Smooth muscle cell (in vitro differentiated cells): ENCODE measurements around the gene PLXNC1. TPM values are rescaled to one million over a fixed set of nuclear protein-coding genes. Genes with fewer than 3 reads are reported as not detected.

Source experiments
- DNase-seq: peaks from one replicate; lab custom pipeline; 2025; ENCODE audit not compliant: unreplicated experiment; lab: John Stamatoyannopoulos, UW
- H2AFZ ChIP-seq: fragments of 200-600 bp; sonication (generic); 2 replicates; pipeline ENCODE4 v1.6.0; 2016; ENCODE audit warnings: antibody characterized with exemption, low read depth, mild to moderate bottlenecking
- H3F3A ChIP-seq: fragments of 200-600 bp; sonication (generic); 2 replicates; pipeline ENCODE4 v1.6.0; 2017; ENCODE audit warnings: antibody characterized with exemption, low read depth
- H3K27ac ChIP-seq: fragments of 200-600 bp; sonication (generic); 2 replicates; pipeline ENCODE4 v1.5.1; 2016; ENCODE audit warnings: low read depth, mild to moderate bottlenecking
- H3K27me3 ChIP-seq: fragments of 200-600 bp; sonication (generic); 2 replicates; pipeline ENCODE4 v1.6.1; 2016; ENCODE audit warnings: low read depth, mild to moderate bottlenecking
- H3K36me3 ChIP-seq: fragments of 200-600 bp; sonication (generic); 2 replicates; pipeline ENCODE4 v1.5.1; 2016; ENCODE audit warnings: low read depth
- H3K4me1 ChIP-seq: fragments of 200-600 bp; sonication (generic); 2 replicates; pipeline ENCODE4 v1.5.1; 2016; ENCODE audit warnings: low read depth
- H3K4me2 ChIP-seq: fragments of 200-600 bp; sonication (generic); 2 replicates; pipeline ENCODE4 v1.6.0; 2016; ENCODE audit warnings: mild to moderate bottlenecking
- H3K4me3 ChIP-seq: fragments of 200-600 bp; sonication (generic); 2 replicates; pipeline ENCODE4 v1.5.1; 2016; ENCODE audit warnings: mild to moderate bottlenecking
- H3K79me2 ChIP-seq: fragments of 200-600 bp; sonication (generic); 2 replicates; pipeline ENCODE4 v1.6.0; 2016; ENCODE audit warnings: low read depth, mild to moderate bottlenecking
- H3K9ac ChIP-seq: fragments of 200-600 bp; sonication (generic); 2 replicates; pipeline ENCODE4 v1.6.0; 2016; ENCODE audit warnings: low read depth
- H3K9me3 ChIP-seq: fragments of 200-600 bp; sonication (generic); replicated peaks from 2 replicates; pipeline ENCODE4 v1.5.1; 2016; ENCODE audit warnings: low read depth
- H4K20me1 ChIP-seq: fragments of 200-600 bp; sonication (generic); 2 replicates; pipeline ENCODE4 v1.6.0; 2016; ENCODE audit warnings: low read depth
- WGBS: methylation state at CpG from one replicate; pipeline ENCODE4 v1.1.7; 2016; ENCODE audit warnings: low lambda C conversion rate; 5-methylcytosine and 5-hydroxymethylcytosine counted together
- polyA plus RNA-seq: library from polyadenylated mRNA; unstranded; fragments of >200 nt; fragmentation: Nextera tagmentation; extraction: Ambion mirVana; gene quantifications from 2 replicates; pipeline ENCODE4 v1.2.1, GENCODE V29; 2016
- total RNA-seq: library from RNA; depleted of rRNA; stranded (reverse); fragments of >200 nt; gene quantifications from 2 replicates; pipeline ENCODE4 v1.2.3, GENCODE V29; 2014
- TF ChIP-seq, protein P1 (sequence below): fragments of 200-600 bp; sonication (generic); IDR thresholded peaks from 2 replicates; pipeline ENCODE4 v1.5.1; 2017; ENCODE audit warnings: borderline replicate concordance, mild to moderate bottlenecking, antibody characterized with exemption; ENCODE audit not compliant: insufficient read depth, poor library complexity, severe bottlenecking

Gene PLXNC1
- total and polyA plus RNA-seq, 2 experiments from 2014 or later, result 0.49 to 0.66 TPM

- Histone ChIP-seq H3K79me2 (no peaks in the 10 kb centered on the region), H3K4me3 (no peak overlapping the region), H3K27ac (no peak overlapping the region), H3K4me2 (no peak overlapping the region), H3K9me3 (no peaks in the 10 kb centered on the region), H2AFZ (no peak overlapping the region), H3K36me3 (no peaks in the 10 kb centered on the region), H3K27me3 (peaks cover 67% of the 10 kb centered on the region), H3F3A (no peaks in the 10 kb centered on the region), H3K4me1 (peaks cover 19% of the 10 kb centered on the region), H3K9ac (no peak overlapping the region), H4K20me1 (no peaks in the 10 kb centered on the region)
- DNase-seq, result no peak
- TF ChIP-seq, protein P1, sequence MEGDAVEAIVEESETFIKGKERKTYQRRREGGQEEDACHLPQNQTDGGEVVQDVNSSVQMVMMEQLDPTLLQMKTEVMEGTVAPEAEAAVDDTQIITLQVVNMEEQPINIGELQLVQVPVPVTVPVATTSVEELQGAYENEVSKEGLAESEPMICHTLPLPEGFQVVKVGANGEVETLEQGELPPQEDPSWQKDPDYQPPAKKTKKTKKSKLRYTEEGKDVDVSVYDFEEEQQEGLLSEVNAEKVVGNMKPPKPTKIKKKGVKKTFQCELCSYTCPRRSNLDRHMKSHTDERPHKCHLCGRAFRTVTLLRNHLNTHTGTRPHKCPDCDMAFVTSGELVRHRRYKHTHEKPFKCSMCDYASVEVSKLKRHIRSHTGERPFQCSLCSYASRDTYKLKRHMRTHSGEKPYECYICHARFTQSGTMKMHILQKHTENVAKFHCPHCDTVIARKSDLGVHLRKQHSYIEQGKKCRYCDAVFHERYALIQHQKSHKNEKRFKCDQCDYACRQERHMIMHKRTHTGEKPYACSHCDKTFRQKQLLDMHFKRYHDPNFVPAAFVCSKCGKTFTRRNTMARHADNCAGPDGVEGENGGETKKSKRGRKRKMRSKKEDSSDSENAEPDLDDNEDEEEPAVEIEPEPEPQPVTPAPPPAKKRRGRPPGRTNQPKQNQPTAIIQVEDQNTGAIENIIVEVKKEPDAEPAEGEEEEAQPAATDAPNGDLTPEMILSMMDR, result no peak
- 93% methylated on average over 3 of the region's 3 CpGs for WGBS
Measured at GRCh38 chr12:94231709-94232108, 83.3 kb downstream of the PLXNC1 start.

GRCh38 chr12:94235848-94236247, 87.5 kb downstream of the PLXNC1 start:
- Histone ChIP-seq H3K27me3 (peaks cover 83% of the 10 kb centered on the region), H3K27ac (no peak overlapping the region), H3K4me3 (no peak overlapping the region), H3K79me2 (no peaks in the 10 kb centered on the region), H3K9me3 (no peaks in the 10 kb centered on the region), H2AFZ (no peak overlapping the region), H3K36me3 (no peaks in the 10 kb centered on the region), H3F3A (no peaks in the 10 kb centered on the region), H3K4me1 (peaks cover 19% of the 10 kb centered on the region), H4K20me1 (no peaks in the 10 kb centered on the region), H3K4me2 (no peak overlapping the region), H3K9ac (no peak overlapping the region)
- WGBS, result 47% methylated on average over 3 of the region's 3 CpGs
- DNase-seq, result no peak
- TF ChIP-seq, protein P1, result no peak

- H3K27me3 ChIP-seq, result peaks cover 89% of the 10 kb centered on the region
- no peak overlapping the region for H2AFZ ChIP-seq
- 85% methylated on average over 7 of the region's 7 CpGs for WGBS
- no peak overlapping the region for H3K9ac ChIP-seq
- no peaks in the 10 kb centered on the region for H4K20me1 ChIP-seq
- no peaks in the 10 kb centered on the region for H3K36me3 ChIP-seq
- H3K79me2 ChIP-seq, result no peaks in the 10 kb centered on the region
- TF ChIP-seq, protein P1, result no peak
- H3K27ac ChIP-seq, result no peak overlapping the region
- no peak for DNase-seq
- H3F3A ChIP-seq, result no peaks in the 10 kb centered on the region
- no peaks in the 10 kb centered on the region for H3K9me3 ChIP-seq
- H3K4me1 ChIP-seq, result peaks cover 12% of the 10 kb centered on the region
- H3K4me2 ChIP-seq, result no peak overlapping the region
- no peak overlapping the region for H3K4me3 ChIP-seq
Measured at GRCh38 chr12:94239332-94239993, 91.1 kb downstream of the PLXNC1 start.

GRCh38 chr12:94240171-94240570, 91.8 kb downstream of the PLXNC1 start:
- Histone ChIP-seq H3K9ac (no peak overlapping the region), H3K27me3 (peaks cover 83% of the 10 kb centered on the region), H3K27ac (no peak overlapping the region), H3K79me2 (no peaks in the 10 kb centered on the region), H3F3A (no peaks in the 10 kb centered on the region), H3K36me3 (no peaks in the 10 kb centered on the region), H3K4me1 (peaks cover 5% of the 10 kb centered on the region), H4K20me1 (no peaks in the 10 kb centered on the region), H3K4me3 (no peak overlapping the region), H3K4me2 (no peak overlapping the region), H2AFZ (no peak overlapping the region), H3K9me3 (no peaks in the 10 kb centered on the region)
- DNase-seq, result no peak
- TF ChIP-seq, protein P1, result no peak
- 90% methylated on average over 1 of the region's 1 CpG for WGBS
